H1 (cell line): ENCODE measurements around the gene MGMT. TPM values are rescaled to one million over a fixed set of nuclear protein-coding genes. Genes with fewer than 3 reads are reported as not detected.

Experiments used
- SIX5 ChIP-seq: IDR thresholded peaks from 2 replicates; pipeline ENCODE4 v1.6.1; 2011; ENCODE audit warnings: mild to moderate bottlenecking, low read depth, low read length
- TAF1 ChIP-seq: IDR thresholded peaks from 2 replicates; pipeline ENCODE4 v1.6.1; 2011; ENCODE audit warnings: mild to moderate bottlenecking, low read depth, low read length
- polyA plus RNA-seq, 7 experiments: library from polyadenylated mRNA; depleted of rRNA in 3 of 7; stranded (reverse) in 5 of 7; unstranded in 2 of 7; fragments of >200 nt in 5 of 7; fragments of 200-250 nt in 2 of 7; gene quantifications; 1 replicate in 5 of 7; 2 replicates in 1 of 7; 4 replicates in 1 of 7; pipeline versions ENCODE4 v1.2.1 to v1.2.3, GENCODE V29; 2011 to 2013; ENCODE audit warnings: missing spikeins in 2 of 7, mixed read lengths in 2 of 7
- total RNA-seq: library from RNA; stranded (reverse); fragmentation: NEBNext Ultra II Directional; extraction: Animal tissue kit (Norgen Biotek cat#: 25700); gene quantifications from 2 replicates; pipeline ENCODE4 v1.2.1, GENCODE V29; 2021

MGMT gene
- total and polyA plus RNA-seq, 2 of the 8 experiments (the other 6 are each of a cell fraction or from before 2014, with no cell fraction given), result 9.9 to 10.7 TPM

GRCh38 chr10:129710510-129710847 lies 243.4 kb downstream of the MGMT start (continued):
- TF ChIP-seq SIX5 (no peak), TAF1 (no peak)
